NCI-H460 (cell line): Measurements from ENCODE around the gene NCR2. TPM values are rescaled to one million over a fixed set of nuclear protein-coding genes. Genes with fewer than 3 reads are reported as not detected.

Experiments used
- DNase-seq: peaks from one replicate; pipeline ENCODE4 v3.0.0-alpha.2; 2016; ENCODE audit warnings: low read depth; ENCODE audit errors: extremely low read depth
- total RNA-seq: library from RNA; depleted of rRNA; stranded (reverse); fragments of >200 nt; shearing (Covaris generic); gene quantifications from 2 replicates; pipeline ENCODE4 v1.2.3, GENCODE V29; 2014

NCR2 gene
- total RNA-seq, 1 experiment from 2014 or later, result not detected

GRCh38 chr6:41327177-41327576, 8.2 kb upstream of the NCR2 start:
- DNase-seq, result no peak

GRCh38 chr6:41331401-41332150, 3.8 kb upstream of the NCR2 start:
- no peak for DNase-seq

- DNase-seq, result no peak
Observed at GRCh38 chr6:41332241-41332640, 3.2 kb upstream of the NCR2 start.

GRCh38 chr6:41332842-41333736, 2.3 kb upstream of the NCR2 start:
- no peak for DNase-seq

- DNase-seq, result no peak
Observed at GRCh38 chr6:41334482-41335040, 847 bp upstream of the NCR2 start.

- no peak for DNase-seq
Observed at GRCh38 chr6:41335943-41336342, 535 bp downstream of the NCR2 start.

- no peak for DNase-seq
Observed at GRCh38 chr6:41336824-41337223, 1.4 kb downstream of the NCR2 start.

GRCh38 chr6:41337709-41338108, 2.3 kb downstream of the NCR2 start:
- no peak for DNase-seq

GRCh38 chr6:41338659-41339058, 3.3 kb downstream of the NCR2 start:
- DNase-seq, result peak; percentile 15

- DNase-seq, result no peak
Observed at GRCh38 chr6:41341580-41341979, 6.2 kb downstream of the NCR2 start.

- DNase-seq, result no peak
Observed at GRCh38 chr6:41342241-41342640, 6.8 kb downstream of the NCR2 start.

GRCh38 chr6:41343641-41344187, 8.3 kb downstream of the NCR2 start:
- no peak for DNase-seq

GRCh38 chr6:41344876-41345275, 9.5 kb downstream of the NCR2 start:
- no peak for DNase-seq

GRCh38 chr6:41345901-41346300, 10.5 kb downstream of the NCR2 start:
- no peak for DNase-seq

GRCh38 chr6:41346441-41346840, 11.0 kb downstream of the NCR2 start:
- no peak for DNase-seq

GRCh38 chr6:41347378-41348050, 12.1 kb downstream of the NCR2 start:
- no peak for DNase-seq

GRCh38 chr6:41348934-41349333, 13.5 kb downstream of the NCR2 start:
- DNase-seq, result no peak

GRCh38 chr6:41352396-41352795, 17.0 kb downstream of the NCR2 start:
- DNase-seq, result no peak

- no peak for DNase-seq
Observed at GRCh38 chr6:41352907-41353306, 17.5 kb downstream of the NCR2 start.

GRCh38 chr6:41353333-41353732, 17.9 kb downstream of the NCR2 start:
- no peak for DNase-seq

GRCh38 chr6:41355952-41356351, 20.5 kb downstream of the NCR2 start:
- no peak for DNase-seq
